GM11168 (cell line): ENCODE results near the gene IKZF1.

Experiments used
- in situ Hi-C: fragments of 300-500 bp; cut with MboI; formaldehyde crosslinking; loops from one replicate; pipeline ENCODE4 v1.12.0; 2022; ENCODE audit warnings: low sequenced_read_pairs; ENCODE audit not compliant: unreplicated experiment

The IKZF1 gene

DNA sequence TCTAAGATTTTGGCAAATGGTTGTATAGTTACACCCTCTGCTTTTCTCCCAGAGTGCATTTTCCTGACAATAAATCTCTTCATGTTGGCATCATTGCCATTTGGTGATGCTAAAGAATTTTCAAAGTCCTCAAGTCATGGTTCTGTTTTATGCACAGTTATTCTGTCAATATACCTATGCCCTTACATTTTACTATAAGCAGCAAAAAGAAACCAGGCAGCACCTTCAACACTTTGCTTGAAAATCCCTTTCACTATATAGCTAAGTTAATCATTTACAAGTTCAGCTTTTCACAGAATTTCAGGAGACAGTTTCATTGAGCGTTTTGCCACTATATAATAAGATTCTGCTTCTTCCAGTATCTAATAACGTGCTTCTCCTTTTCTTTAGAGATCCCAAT lies 123.0 kb downstream of the IKZF1 start:
- in situ Hi-C loops, result loop anchor here (10.0 kb wide), 1 partner anchor 223 kb away; no protein-coding TSS in a partner anchor

DNA sequence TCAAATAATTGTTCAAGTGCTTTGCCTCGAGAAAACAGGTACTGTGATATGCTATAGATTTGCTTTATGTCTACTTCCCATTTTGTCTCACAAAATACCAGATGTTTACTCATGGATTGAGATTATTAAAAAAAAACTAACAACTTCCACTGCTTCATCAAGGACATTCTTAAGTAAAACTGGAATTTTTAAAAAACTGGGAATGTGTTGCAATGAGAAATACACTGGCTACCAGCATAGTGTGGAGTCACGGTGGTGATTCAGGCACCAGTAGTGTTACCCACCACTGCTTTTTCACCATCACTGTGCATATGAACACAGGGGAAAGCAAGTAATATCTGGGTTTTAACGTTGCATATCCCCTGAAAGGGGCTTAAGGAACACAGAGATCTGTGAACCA lies 124.4 kb downstream of the IKZF1 start:
- in situ Hi-C loops, result loop anchor here (10.0 kb wide), 1 partner anchor 224 kb away; no protein-coding TSS in a partner anchor

- in situ Hi-C loops, result no loop called here
Measured at GRCh38 chr7:50431316-50431715, 126.8 kb downstream of the IKZF1 start.

DNA sequence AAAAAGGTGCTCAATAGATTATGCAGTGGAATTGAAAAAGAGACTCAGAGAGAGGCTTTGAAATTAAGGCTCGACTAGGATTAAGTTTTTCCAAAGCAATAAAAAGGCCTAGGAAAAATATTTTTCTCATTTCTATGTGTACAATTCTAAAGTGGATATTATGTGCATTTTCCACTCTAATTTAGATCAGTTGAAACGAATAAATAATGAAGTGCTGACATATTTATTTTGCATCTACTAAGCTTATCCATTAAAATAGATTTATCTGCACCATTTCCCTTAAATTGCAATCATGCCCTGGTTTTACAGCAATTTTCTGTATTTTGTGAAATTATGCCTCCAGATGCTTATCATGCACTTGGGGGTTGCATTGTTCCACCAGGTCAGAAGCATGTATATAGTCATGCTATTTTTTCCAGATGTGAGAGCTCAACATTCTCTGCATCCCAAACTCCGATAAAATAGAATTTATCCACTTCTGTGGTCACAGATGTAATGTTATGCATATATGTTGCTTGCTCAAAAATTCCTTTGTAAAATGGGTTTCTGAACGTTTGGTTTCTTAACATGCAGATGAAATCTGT lies 127.3 kb downstream of the IKZF1 start:
- in situ Hi-C loops, result no loop called here

GRCh38 chr7:50436133-50436806 lies 131.8 kb downstream of the IKZF1 start:
- in situ Hi-C loops, result no loop called here

DNA sequence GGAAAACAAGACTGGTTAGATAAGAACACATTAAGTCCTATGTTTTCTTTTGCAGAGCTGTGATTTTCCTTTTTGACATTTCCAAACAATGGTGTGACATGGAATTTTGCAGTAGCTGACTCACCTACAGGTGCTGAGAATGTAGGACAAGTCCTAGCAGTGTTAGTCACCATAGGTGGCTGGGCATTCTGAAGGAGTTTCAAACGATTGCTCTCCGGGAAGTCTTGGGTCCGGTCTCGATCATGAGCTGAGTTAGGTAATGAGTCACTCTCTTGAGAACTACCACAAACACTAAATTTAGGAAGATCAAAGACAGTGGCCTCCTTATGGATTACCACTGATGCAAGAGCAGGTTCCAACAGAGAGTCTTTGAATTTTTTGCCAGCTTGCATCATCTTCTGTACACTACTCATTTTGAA lies 142.0 kb downstream of the IKZF1 start:
- in situ Hi-C loops, result no loop called here

DNA sequence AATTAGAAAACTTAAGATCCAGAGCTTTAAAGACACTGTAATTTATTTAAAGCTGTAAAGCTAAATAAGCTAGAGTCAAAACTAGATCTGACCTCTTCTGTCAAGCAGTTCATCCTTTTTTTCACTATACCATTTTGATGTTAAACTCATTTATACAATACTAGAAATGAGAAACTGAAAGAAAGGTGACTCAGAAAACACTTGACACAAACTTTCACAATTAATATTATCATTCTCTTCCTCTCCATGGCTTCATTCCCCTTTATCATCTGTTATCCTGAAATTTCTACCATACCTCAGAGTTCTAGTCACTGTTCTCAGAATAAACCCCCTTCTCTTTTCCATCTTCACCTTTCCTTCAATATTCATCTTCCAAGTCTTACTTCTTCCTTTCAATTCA lies 144.3 kb downstream of the IKZF1 start:
- in situ Hi-C loops, result no loop called here

GRCh38 chr7:50449501-50449880 lies 145.0 kb downstream of the IKZF1 start:
- in situ Hi-C loops, result no loop called here

DNA sequence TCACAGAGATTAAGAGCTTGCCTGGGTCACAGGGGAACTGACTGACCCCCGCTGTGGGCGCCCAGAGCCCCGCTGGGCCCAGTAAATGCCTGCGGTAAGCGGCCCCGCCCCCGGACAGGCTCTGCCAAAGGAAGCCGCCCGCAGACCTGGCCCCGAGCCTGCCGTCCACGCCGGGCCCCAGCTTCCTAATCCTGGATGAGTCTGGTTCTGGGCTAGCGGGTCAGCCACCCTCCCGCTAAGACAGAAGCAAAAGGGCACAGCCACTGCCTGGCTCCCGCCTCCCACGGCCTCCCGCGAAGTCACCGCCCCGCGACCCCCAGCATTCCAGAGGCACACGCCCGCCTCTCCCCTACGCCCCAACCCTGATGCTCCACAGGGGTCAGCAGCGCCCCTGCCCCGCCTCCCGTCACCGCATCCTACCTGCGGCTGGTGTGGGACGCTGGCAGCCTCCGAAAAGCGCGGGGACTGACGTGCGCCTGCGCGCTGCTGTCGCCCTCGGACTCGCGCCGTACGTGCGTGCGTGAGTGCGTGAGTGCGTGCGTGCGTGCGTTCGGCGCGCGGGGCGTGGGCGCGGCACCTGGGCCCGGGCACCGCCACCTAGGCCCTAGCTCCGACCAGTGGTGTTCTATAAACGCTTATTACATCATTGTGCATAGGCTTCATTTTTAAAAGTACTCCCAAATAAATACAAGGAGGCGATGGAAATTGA lies 145.5 kb downstream of the IKZF1 start, which contains the start of gene FIGNL1:
FIGNL1 (minus strand) TSS at position 470 of the 709 bp plus-strand sequence. CDS start 3,063 bp downstream, outside the sequence.
- in situ Hi-C loops, result loop anchor here (25.0 kb wide), 1 partner anchor 237 kb away; no protein-coding TSS in a partner anchor

DNA sequence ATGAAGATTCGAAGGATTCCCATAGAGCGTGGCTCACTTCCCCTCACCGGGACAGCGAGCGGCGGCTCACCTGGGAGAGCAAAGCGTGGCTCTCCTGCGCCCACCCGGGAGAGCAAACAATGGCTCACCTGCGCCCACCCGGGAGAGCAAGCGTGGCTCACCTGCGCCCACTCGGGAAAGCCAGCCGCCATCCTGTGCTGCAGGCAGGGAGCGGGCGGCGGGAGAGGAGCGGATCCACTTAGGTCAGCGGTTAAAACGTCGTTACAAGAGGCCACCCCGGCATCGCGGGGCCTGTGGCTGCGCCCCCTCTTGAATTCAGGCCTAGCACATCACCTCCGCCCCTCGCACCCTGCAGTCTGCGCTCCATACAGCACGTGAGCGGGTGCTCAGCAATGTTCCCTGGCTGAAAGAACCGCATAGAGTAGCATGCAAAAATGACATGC lies 146.1 kb downstream of the IKZF1 start:
- in situ Hi-C loops, result loop anchor here (25.0 kb wide), 1 partner anchor 237 kb away; no protein-coding TSS in a partner anchor
